Measurements from ENCODE around the gene MAEA.

- TF ChIP-seq CBFB (IDR thresholded peaks at IDR 0.05; ENCODE audit: low read depth) (no peak), TAF1 (IDR thresholded peaks at IDR 0.05; ENCODE audit: borderline replicate concordance, low read depth, low read length) (no peak), CTCF (IDR thresholded peaks at IDR 0.05 in 2 of 3, conservative IDR thresholded peaks at IDR 0.05 in 1 of 3; ENCODE audit: control insufficient read depth in 2 of 3, extremely low read depth in 1 of 3, insufficient read depth in 1 of 3, low read depth in 3 of 3, low read length in 3 of 3) (no peak), ZNF207 (IDR thresholded peaks at IDR 0.05; ENCODE audit: borderline replicate concordance) (no peak), POLR2AphosphoS5 (IDR thresholded peaks at IDR 0.05; ENCODE audit: low read length) (no peak), CREB1 (IDR thresholded peaks at IDR 0.05; ENCODE audit: low read depth) (no peak), TCF12 (IDR thresholded peaks at IDR 0.05; ENCODE audit: low read depth, low read length) (no peak), EZH2 (IDR thresholded peaks at IDR 0.05; ENCODE audit: borderline replicate concordance, control insufficient read depth, low read depth, low read length) (no peak), TCF7 (IDR thresholded peaks at IDR 0.05; ENCODE audit: borderline replicate concordance) (no peak), CHD1 (IDR thresholded peaks at IDR 0.05; ENCODE audit: low read depth, low read length) (no peak), YY1 (IDR thresholded peaks at IDR 0.05; ENCODE audit: low read depth, low read length) (no peak), SMC3 (IDR thresholded peaks at IDR 0.05; ENCODE audit: borderline replicate concordance, low read length) (no peak), CEBPB (IDR thresholded peaks at IDR 0.05; ENCODE audit: borderline replicate concordance in 1 of 2, low read depth in 2 of 2, low read length in 2 of 2) (no peak), ETV6 (conservative IDR thresholded peaks at IDR 0.05 in 1 of 2, IDR thresholded peaks at IDR 0.05 in 1 of 2; ENCODE audit: borderline replicate concordance in 1 of 2, low read depth in 1 of 2) (no peak)
These were observed 85.5 kb downstream of the MAEA start for GRCh38 chr4:1375051-1375721.

Data from GM12878 (cell line).